Measurements from ENCODE around the gene TRAPPC5.

TRAPPC5 gene

DNA sequence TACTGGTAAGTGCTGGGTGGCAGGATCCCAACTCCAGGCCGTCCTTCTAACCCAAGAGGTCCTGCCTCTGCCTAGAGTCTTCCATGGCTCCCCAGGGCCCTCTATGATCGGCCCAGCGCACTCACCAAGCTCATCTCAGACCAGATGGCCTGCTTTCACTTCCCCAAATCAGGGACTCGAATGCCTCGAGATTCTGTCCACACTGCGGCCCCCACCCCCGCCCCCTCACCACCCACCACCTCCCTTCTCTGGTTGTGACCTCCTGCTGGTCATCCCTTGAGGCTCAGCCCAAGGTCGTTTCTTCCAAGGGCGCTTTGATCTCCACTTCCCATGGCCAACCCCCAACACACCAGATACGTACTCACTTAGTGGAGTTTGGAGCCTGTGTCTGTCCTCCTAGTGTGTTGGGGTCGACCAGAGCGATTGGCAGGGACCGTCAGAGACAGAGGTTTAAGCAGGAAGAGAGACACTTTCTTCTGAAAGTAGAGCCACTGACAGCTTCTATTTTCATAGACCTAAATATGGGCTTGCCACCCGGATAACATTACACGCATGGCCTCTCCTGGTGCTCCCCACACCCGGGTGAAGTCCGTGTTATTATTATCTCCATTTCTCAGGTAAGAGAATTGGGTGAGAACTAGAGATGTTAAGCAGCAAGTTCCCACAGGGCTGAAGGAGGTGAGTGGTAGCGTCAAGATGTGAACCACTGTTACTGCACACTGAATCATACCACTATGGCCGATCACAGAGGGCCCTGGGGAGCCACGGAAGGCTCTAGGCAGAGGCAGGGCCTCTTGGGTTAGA, 21.2 kb downstream of the TRAPPC5 start, which contains the start of gene FCER2:
Gene FCER2, minus strand, starts transcription at position 478 of the 804 bp plus-strand sequence. CDS start 2,371 bp downstream, outside the sequence.
- no peak for DNase-seq

DNA sequence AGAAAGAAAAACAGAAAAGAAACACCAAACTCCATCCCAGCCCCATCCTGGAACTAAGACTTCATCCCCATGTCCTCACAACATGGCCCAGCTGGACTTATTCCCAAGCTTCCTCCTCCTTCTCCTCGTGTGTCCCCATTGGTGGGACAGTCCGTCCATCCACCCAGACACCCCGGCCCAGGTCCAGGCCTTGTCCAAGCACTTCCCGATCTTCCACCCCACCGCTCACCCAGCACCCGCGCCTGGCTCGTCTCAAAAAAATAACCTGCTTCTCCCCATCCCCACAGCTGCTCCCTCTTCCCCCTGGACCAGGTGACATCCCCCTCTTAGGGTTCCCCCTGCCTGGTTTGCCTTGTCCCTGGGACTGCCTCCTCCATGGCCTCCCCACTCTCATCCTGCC, 22.7 kb downstream of the TRAPPC5 start:
- DNase-seq = no peak

- no peak for DNase-seq
These were observed 23.8 kb downstream of the TRAPPC5 start for GRCh38 chr19:7704280-7705060.

GRCh38 chr19:7705387-7706187, 25.0 kb downstream of the TRAPPC5 start:
- DNase-seq = no peak

DNA sequence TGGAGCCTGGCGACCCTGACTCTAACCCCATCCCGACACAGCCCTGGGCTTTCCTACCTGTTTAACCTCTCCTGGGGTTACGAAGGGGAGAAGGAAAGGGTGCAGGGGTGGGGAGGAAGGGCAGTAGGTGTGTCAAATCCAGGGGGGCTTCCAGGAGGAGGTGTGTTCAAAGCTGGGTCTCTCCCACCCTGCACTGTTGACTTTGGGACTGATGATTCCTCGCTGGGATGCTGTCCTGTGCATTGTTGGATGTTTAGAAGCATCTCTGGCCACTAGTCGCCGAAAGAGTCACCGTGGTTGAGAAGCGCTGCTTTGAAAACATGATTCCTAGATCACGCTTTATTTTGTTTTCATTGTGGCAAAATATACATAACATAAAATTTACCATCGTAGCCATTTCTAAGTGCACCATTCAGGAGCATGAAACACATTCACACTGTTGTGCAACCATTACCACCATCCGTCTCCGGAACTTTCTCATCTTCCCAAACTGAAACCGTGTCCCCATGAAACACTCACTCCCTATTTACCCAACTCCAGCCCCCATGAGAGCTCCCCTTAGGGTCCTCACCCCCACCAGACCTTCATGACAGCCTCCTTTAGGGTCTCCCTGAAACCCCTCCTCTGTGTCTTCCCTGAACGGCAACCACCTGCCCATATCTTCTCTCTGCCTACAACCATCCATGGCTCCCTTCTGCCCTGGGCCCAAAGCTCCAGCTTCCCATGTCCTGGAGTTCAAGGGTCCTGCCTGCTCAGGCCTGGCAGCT, 25.7 kb downstream of the TRAPPC5 start:
- DNase-seq = no peak

DNA sequence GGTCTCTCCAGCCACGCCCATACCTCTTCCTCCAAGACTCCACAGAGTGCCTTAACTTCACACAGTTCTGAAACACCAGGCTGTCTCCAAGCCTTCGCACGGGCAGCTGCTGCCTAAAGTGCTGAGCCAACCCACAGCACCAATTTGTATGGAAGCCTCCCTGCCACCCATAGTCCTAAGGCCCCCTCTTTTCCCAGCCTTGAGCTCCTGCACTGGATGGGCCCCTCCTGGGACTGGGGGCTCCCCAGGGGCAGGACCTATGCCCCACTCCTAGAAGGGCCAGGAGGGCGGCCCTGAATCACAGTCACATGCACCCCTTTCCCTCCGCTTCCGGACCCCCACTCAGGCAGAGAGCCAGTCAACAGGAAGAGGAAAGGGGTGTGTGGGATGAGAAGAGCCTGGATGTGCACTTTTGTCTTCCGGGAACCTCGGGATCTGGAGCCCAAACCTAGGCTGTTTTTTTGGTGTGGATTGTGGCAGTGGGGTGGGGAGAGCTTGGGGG, 26.4 kb downstream of the TRAPPC5 start:
- DNase-seq = no peak

- no peak for DNase-seq
These were observed 29.4 kb downstream of the TRAPPC5 start for GRCh38 chr19:7709932-7710460.

GRCh38 chr19:7710616-7711015, 30.0 kb downstream of the TRAPPC5 start:
- DNase-seq = no peak

- no peak for DNase-seq
These were observed 35.0 kb downstream of the TRAPPC5 start for GRCh38 chr19:7715671-7716070.

DNA sequence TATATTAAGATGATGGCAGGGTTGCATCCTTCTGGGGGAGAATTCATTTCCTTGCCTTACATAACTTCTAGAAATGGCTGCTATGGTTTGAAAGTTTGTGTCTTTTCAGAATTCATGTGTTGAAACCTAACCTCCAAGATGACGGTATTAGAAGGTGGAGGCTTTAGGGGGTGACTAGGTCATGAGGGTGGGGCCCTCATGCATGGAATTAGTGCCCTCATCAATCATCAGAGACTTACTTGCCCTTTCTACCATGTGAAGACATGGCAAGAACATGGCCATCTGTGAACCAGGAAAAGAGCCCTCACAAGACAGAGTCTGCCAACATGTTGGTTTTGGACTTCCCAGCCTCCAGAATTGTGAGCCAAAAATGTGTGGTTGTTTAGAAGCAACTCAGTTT, 36.1 kb downstream of the TRAPPC5 start:
- no peak for DNase-seq

- no peak for DNase-seq
These were observed 38.0 kb downstream of the TRAPPC5 start for GRCh38 chr19:7718668-7719067.

DNA sequence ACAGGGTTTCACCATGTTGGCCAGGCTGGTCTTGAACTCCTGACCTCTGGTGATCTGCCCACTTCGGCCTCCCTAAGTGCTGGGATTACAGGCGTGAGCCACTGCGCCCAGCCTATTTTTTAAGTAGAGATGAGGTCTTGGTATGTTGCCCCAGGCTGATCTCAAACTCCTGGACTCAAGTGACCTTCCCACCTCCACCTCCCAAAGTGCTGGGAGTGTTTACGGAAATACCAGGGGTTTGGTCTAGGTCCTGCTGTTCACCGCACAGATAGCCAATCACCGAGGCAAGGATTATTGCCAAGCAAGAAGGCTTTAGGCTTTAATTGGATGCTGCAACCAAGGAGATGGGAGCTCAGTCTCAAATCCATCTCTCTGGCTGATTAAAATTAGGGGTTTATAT, 39.7 kb downstream of the TRAPPC5 start:
- no peak for DNase-seq

DNA sequence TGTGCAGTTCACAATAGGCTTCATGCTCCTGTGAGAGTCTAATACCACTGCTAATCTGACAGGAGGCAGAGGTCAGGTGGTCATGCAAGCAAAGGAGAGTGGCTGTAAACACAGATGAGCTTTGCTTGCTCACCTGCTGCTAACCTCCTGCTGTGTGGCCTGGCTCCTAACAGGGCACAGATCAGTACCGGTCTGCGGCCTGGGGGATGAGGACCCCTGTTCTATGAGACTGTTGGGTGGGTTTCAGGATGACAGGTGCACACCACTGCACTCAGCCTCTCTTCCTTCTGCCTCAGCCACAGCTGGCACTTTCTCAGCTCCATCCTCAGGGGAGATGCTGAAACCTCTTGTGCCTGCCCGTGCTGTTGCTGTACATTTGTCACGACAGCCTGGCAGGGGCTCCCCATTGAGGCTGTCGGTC, 41.6 kb downstream of the TRAPPC5 start:
- DNase-seq = no peak

DNA sequence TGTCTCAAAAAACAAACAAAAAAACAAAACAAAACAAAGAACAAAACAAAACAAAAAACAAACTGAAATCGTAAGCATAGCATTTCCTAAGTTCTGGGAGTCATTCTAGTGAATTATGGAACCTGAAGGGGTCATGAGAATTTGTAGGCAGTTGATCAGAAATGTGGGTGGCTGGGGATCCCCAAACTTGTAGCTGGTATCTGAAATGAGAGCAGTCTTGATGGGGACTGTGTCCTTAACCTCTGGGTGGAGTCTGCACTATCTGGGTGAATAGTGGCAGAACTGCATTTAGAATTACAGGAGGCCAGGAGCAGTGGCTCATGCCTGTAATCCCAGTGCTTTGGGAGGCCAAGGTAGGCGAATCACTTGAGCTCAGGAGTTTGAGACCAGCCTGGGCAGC, 45.2 kb downstream of the TRAPPC5 start:
- no peak for DNase-seq

- DNase-seq = no peak
These were observed 48.6 kb downstream of the TRAPPC5 start for GRCh38 chr19:7729211-7729610.

DNA sequence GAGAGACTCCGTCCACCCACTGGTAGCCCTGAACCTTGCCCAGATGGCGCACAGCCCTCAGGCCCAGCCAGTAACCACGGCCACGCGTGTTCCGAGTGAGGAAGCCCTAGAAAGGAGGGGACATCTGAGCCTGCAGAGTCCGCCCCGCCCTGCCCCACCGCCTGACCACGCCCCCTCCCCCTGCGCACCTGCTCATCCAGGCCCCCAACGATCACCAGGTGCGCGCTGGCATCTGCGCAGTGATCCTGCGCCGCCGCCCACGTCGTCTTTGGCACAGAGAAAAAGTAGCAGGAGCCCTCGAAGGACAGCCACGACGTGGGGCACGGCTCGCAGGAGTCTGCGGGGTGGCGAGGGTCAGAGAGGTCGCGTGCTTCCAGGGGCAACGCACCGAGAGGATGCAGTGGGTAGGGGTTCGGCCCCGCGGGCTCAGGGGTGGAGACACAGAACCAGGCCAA, 49.2 kb downstream of the TRAPPC5 start:
- no peak for DNase-seq

DNA sequence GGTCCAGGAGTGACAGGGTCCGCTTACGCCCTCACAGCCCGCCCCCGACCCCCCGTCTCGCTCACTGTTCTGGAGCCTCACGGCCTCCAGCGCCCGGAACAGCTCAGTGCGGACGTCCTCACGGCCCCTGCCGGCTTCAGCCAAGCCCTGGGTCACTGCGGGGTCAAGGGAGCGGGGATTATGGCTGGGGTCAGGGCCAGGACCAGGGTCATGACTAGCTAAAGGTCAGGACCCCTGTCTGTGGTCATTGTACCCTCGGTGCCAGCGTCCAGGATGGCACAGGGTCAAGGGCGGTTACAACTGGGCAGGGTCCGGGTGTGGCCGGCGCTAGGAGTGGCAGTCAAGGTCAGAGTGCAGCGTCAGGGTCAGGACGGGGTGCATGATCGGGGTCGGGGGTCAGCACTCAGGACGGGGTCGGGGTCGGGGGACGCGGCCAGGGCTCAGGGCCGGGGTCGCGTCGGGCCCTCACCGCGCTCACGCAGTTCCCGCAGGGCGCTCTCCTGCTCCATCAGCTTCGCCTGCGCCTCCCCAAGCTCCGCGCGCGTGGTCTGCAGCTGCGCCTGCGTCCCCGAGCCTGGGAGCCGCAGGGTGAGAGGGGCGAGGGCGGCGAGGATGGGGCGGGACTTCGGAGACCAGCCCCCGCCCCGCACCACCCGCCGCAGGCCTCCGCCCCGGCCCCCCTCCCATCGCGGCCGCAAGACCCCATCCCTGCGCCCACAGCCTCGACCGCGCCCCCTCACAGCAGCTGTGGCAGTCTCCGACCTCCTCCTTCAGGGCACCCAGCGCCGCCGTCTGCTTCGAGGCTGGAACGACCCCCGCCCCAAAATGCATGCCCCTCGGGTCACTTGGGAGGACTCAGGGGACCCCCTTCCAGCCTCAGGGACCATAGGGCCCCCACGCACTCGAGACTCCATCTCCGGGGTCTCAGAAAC, 49.9 kb downstream of the TRAPPC5 start:
- DNase-seq = no peak

DNA sequence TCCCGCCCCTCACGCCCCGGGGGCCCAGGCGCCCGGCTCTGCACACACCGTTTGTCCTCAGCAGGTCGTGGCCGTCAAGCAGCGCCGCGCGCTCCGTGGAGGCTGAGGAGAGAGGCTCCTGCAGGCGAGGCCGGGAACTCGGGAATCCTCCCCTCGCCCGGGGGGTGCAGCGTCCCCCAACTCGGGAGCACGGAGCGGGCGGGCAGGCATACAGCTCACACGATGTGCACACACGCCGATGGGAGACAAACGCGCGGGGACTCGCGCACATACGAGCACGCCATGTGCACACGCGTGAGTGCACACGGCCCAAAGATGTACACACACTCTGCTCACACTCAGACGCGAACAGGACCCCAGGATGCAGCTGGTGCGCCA, 50.6 kb downstream of the TRAPPC5 start:
- DNase-seq = no peak

- no peak for DNase-seq
These were observed 51.0 kb downstream of the TRAPPC5 start for GRCh38 chr19:7731615-7732014.

GRCh38 chr19:7732045-7732444, 51.4 kb downstream of the TRAPPC5 start, which contains the start of gene CLEC4G:
CLEC4G (minus strand) TSS chr19:7732110; CDS start chr19:7732102, 8 bp downstream.
- DNase-seq = no peak

- no peak for DNase-seq
These were observed 52.7 kb downstream of the TRAPPC5 start for GRCh38 chr19:7733376-7733775.
